HUES64 (cell line): Measurements from ENCODE around the gene ATXN7L1.

ENCODE experiments used
- H3K27ac ChIP-seq: 2 replicates; pipeline ENCODE4 v1.7.0; 2013; ENCODE audit warnings: low read depth, low read length, inconsistent platforms
- H3K27me3 ChIP-seq: 2 replicates; pipeline ENCODE4 v1.6.1; 2013; ENCODE audit warnings: mild to moderate bottlenecking, low read length; ENCODE audit not compliant: insufficient read depth
- H3K36me3 ChIP-seq: 2 replicates; pipeline ENCODE4 v1.6.1; 2013; ENCODE audit warnings: mild to moderate bottlenecking, low read length; ENCODE audit not compliant: insufficient read depth
- H3K4me1 ChIP-seq: 2 replicates; pipeline ENCODE4 v1.6.1; 2013; ENCODE audit warnings: mild to moderate bottlenecking, low read length, moderate library complexity; ENCODE audit not compliant: insufficient read depth
- H3K4me3 ChIP-seq: 2 replicates; pipeline ENCODE4 v1.5.1; 2013; ENCODE audit warnings: mild to moderate bottlenecking, low read length, moderate library complexity
- H3K9ac ChIP-seq: 2 replicates; pipeline ENCODE4 v1.6.1; 2013; ENCODE audit warnings: mild to moderate bottlenecking, low read depth, low read length
- H3K9me3 ChIP-seq: 2 replicates; pipeline ENCODE4 v1.6.1; 2013; ENCODE audit warnings: low read depth, low read length; ENCODE audit not compliant: insufficient read depth
- WGBS: fragments of 150-250, 120-280 bp; methylation state at CpG from one replicate; pipeline ENCODE4 v1.1.7; 2013; ENCODE audit warnings: missing lambda C conversion rate; 5-methylcytosine and 5-hydroxymethylcytosine counted together

Gene ATXN7L1

DNA sequence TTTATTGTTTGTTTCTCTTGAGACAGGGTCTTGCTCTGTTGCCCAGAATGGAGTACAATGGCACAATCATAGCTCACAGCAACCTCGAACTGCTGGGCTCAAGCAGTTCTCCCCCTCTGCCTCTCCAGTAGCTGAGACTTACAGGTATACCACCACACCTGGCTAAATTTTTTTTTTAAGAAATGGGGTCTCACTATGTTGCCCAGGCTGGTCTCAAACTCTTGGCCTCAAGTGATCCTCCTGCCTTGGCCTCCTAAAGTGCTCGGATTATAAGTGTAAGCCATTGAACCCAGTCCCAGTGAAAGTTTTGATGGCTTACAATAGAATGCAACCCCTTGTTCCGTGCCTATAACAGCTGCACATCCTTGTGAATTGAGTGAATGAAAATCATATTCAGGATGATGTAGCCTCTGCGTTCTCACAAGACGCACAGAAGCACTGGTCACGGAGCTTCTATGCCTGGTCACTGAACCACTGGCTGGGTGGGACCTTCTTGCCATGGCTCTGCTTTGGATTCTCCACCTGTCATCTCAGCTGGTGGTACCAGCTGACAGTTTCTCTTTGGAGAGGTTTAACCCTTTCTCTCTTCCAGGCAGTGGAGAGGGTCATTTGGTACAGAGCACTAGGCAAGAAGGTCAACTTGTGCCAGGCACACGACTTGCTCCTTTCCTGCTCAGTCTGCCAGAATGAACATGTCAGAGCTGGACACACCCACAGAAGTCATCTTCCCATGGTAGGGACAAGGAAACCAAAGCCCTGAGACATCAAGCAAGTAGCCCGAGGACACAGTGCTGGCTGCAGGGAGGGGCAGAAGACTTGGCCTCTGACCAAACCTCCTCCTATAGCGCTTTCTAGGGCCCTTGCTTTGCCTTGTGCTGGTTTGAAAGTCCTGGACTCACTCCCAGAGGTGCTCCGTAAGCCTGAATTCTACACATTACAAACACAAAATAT is 89.6 kb downstream of the ATXN7L1 start:
- no peaks in the 10 kb centered on the region for H3K27me3 ChIP-seq
- H3K4me3 ChIP-seq: no peak overlapping the region
- no peaks in the 10 kb centered on the region for H3K9me3 ChIP-seq
- WGBS: 93% methylated on average over 10 of the region's 10 CpGs
- H3K27ac ChIP-seq: no peak overlapping the region
- no peak overlapping the region for H3K9ac ChIP-seq
- H3K36me3 ChIP-seq: no peaks in the 10 kb centered on the region; the same call in 1 of the 2 replicates
- H3K4me1 ChIP-seq: no peaks in the 10 kb centered on the region

DNA sequence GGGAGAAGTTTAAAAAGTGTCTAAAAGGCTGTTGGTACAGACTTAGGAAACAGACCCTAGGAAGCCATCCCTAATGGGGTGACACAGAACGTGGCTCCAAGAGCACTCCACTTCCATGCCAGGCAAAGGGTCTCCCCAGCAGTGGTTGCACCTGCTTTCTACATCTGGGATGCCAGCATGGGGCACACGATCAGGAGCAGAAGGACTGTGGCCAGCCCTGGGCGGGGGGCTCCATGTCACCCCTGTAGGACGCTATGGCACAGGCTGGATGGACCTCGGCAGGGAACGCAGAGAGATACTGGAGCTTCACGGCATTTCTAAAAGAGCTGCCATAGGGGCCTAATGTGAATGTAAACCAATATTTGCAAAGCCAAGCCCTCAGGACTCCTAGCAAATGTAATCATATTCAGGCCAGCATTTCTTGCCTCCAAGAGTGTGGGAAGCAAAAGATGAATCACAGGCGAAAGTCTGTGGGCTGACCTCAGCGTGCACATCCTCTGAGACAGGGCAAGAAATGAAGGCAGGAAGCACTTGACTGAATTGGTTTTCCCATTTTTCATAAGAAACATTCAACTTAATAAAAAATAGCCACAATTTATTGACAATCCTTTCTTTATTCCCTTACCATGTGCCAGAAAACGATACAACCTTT is 93.9 kb downstream of the ATXN7L1 start:
- Histone ChIP-seq H3K36me3 (no peaks in the 10 kb centered on the region; the same call in 1 of the 2 replicates), H3K9ac (no peak overlapping the region), H3K9me3 (no peaks in the 10 kb centered on the region), H3K27ac (no peak overlapping the region), H3K4me3 (no peak overlapping the region), H3K4me1 (peaks cover 8% of the 10 kb centered on the region), H3K27me3 (peaks cover 5% of the 10 kb centered on the region; the same call in 1 of the 2 replicates)
- 94% methylated on average over 10 of the region's 10 CpGs for WGBS

DNA sequence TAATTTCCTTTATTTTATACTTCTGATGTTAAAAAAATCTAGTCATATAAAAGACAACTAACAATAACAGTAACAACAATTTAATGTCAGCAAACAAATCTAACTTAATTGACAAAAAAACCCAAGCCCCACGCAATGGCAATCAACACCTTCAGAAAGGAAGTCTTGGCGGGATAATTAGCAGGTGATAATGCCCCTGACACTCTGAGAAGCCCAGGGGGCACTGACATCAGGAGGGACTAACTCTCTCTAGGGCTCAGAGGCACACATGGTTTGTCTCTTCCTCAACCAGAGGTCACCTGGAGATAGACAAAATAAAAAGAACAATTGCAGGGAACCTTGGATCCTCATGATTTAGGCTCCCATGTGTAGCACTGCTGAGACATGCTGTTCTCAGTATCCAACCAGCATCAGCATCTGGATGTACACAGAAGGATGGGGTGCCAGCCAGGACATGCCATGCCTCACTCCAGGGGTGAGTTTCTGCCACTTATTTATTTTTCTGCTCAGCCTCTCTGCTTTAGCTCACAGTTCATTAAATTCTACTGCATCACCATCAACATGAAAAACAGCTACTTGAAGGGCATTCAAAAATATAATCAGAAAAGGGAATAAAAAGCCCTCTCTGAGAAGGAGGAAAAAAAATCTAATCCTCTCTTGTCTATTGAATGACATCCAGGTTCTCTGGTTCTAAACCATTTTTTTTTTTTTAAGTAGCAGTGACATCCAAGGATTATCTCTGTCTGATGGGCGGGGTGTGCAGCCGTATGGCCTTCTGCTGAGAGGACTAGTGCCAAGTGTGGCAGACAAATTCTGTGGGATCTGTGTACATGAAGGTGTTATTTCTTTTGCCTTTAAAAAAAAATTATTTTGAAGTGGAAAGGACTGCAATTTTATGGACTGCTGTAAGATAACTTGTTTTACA is 96.3 kb downstream of the ATXN7L1 start:
- Histone ChIP-seq H3K27ac (no peak overlapping the region), H3K9me3 (no peaks in the 10 kb centered on the region), H3K36me3 (no peaks in the 10 kb centered on the region), H3K4me3 (no peak overlapping the region), H3K4me1 (peaks cover 28% of the 10 kb centered on the region), H3K27me3 (peaks cover 5% of the 10 kb centered on the region; the same call in 1 of the 2 replicates), H3K9ac (no peak overlapping the region)
- WGBS: 66% methylated on average over 4 of the region's 4 CpGs

DNA sequence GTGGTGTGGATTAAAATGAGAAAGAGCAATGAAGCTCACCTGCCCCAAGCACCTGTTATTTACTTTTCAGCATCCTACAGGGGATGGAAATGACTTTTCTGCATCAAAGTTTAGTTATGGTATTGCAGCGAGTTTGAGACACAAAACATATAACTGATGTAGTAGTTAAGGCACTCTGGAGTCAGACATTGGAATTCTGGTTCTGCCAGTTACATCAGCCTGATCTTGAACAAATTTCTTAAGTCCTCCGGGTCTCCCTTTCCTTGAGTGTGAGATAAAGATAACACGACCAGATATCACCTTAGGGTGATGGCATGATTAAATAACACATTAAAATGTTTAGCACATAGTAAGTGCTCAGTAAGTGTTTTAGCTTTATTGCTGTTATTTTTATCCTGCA is 97.4 kb downstream of the ATXN7L1 start:
- peaks cover 5% of the 10 kb centered on the region; the same call in 1 of the 2 replicates for H3K27me3 ChIP-seq
- H3K9ac ChIP-seq: no peak overlapping the region
- H3K4me1 ChIP-seq: peaks cover 36% of the 10 kb centered on the region
- no peaks in the 10 kb centered on the region for H3K9me3 ChIP-seq
- H3K27ac ChIP-seq: no peak overlapping the region
- WGBS: 97% methylated on average over 2 of the region's 3 CpGs
- H3K4me3 ChIP-seq: no peak overlapping the region
- H3K36me3 ChIP-seq: no peaks in the 10 kb centered on the region

DNA sequence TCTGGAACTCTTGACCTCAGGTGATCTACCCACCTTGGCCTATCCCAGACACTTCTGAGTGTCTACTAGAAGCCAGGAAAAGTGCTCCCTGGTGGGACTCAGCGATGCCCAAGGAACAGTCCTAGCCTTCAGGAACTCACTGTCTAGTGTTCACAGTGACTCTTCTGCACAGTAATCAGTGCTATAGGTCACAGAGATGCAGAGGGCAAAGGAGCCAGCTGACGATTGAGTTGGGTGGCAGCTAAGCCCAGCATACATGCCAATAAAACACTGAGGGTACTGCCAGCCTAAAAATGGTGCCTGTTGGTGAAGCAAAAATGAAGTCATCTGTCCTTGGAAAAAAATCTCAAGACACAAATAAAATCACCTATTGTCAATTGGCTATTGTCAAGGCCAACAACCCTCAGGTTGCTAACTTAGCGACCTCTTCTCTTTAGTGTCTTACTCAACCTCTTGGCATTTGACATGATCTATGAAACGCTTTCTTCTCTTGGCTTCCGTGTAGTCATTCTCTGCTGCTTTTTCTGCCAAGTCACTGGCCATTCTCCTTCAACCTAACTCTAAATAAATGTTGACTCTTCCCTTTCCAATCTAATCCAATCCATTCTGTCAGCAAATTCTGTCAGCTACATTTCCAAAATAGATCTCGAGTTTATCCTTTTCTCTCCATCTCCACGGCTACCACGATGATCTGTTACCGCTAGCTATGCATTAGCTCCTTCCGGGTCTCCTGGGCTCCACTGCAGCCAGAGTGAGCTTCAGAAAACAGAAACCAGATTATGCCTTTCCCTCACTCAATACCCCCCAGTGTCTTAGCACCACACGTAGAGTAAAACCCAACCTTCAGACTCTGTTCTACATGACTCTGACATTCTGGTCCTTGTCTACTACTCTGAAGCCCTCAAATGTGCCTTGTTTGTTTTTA is 99.2 kb downstream of the ATXN7L1 start:
- Histone ChIP-seq H3K4me1 (peaks cover 53% of the 10 kb centered on the region), H3K4me3 (no peak overlapping the region), H3K9me3 (no peaks in the 10 kb centered on the region), H3K36me3 (no peaks in the 10 kb centered on the region), H3K27ac (no peak overlapping the region), H3K9ac (no peak overlapping the region), H3K27me3 (peaks cover 5% of the 10 kb centered on the region; the same call in 1 of the 2 replicates)
- WGBS: 73% methylated on average over 11 of the region's 11 CpGs

DNA sequence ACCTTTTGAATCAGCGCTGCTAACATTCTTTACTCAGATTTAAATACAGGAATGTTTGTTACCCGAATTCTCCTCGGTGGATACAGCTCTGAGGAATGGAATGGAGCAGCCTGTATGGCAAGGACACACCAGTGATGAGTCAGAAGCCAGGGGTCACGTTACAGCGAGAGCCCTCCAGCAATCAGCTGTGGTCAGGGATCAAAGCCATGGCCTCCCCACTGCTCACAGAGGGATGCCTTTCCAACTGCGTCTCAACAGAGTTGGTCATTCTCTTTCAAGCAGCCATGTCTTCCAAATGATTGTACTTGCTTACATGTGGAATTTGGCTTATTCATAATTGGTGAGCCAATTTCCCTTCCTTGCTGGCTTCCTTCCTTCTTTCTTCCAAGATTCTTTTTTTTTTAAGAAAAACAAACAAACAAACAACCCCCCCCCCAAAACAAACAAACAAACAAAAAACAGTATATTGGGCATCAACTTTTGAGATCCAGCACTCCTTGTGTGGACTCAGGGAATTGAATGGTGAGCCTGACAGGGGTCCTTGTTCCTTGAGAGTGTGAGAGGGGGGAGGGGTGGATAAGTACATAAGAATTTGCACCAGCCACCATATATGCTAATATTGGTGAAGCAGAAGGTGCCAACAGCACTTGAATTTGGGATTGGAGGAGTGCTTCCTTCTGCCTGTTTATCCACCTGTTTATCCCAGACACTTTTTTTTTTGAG is 100.2 kb downstream of the ATXN7L1 start:
- H3K27me3 ChIP-seq: peaks cover 5% of the 10 kb centered on the region; the same call in 1 of the 2 replicates
- WGBS: 1% methylated on average over 6 of the region's 6 CpGs
- H3K36me3 ChIP-seq: no peaks in the 10 kb centered on the region
- peaks cover 54% of the 10 kb centered on the region for H3K4me1 ChIP-seq
- H3K9ac ChIP-seq: peak overlapping the region; percentile 15; the same call in 1 of the 2 replicates
- peak overlapping the region; percentile 11; the same call in 1 of the 2 replicates for H3K4me3 ChIP-seq
- H3K27ac ChIP-seq: peak overlapping the region; percentile 75
- H3K9me3 ChIP-seq: no peaks in the 10 kb centered on the region

DNA sequence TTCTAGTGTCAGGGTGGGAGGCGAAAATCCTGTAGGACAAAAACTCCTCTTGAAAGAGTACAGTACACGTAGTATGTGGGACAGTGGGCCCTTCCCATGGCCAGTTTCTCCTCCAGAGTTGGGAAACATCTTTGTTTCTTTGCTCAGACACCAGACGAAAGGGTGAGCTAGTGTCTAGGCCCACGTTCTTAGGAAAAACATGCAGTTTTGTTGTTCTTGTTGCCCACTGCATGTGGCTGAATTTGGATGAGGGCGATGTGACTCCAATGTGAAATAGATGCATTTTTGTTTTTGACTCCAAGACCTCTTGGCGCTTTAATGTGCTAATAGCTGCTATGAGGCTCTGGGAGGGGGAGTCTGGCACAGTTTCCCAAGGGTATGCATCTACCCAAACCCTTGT is 100.8 kb downstream of the ATXN7L1 start:
- Histone ChIP-seq H3K9me3 (no peaks in the 10 kb centered on the region), H3K4me1 (peaks cover 54% of the 10 kb centered on the region), H3K4me3 (peak overlapping the region; percentile 11; the same call in 1 of the 2 replicates), H3K27me3 (peaks cover 5% of the 10 kb centered on the region; the same call in 1 of the 2 replicates), H3K27ac (peak overlapping the region; percentile 75), H3K36me3 (no peaks in the 10 kb centered on the region), H3K9ac (peak overlapping the region; percentile 15; the same call in 1 of the 2 replicates)
- 52% methylated on average over 6 of the region's 6 CpGs for WGBS

DNA sequence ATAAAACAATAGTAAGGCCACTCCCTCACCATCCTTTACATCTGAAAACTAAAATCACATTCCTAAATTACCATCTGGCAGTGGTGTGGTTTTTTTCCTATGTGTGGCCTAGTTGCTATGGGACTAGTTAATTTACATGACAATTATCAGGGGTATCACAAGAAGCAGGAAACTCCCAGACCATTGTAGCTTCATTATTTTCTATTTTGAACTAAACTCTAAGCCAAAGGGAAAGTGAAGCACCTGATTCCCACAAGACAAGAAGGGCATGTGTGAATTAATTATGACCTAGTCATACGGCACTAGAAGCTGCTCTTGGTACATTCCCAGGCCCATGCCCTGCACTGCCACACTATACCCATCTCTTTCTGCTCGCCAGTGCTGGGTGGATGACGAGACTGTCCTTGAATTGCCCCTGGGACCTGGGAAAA is 103.4 kb downstream of the ATXN7L1 start:
- no peaks in the 10 kb centered on the region for H3K27me3 ChIP-seq
- peaks cover 65% of the 10 kb centered on the region for H3K4me1 ChIP-seq
- H3K36me3 ChIP-seq: no peaks in the 10 kb centered on the region
- peak overlapping the region; percentile 86 for H3K27ac ChIP-seq
- 35% methylated on average over 3 of the region's 3 CpGs for WGBS
- H3K9ac ChIP-seq: peak overlapping the region; percentile 38; the same call in 1 of the 2 replicates
- H3K9me3 ChIP-seq: no peaks in the 10 kb centered on the region
- H3K4me3 ChIP-seq: peak overlapping the region; percentile 15; the same call in 1 of the 2 replicates

DNA sequence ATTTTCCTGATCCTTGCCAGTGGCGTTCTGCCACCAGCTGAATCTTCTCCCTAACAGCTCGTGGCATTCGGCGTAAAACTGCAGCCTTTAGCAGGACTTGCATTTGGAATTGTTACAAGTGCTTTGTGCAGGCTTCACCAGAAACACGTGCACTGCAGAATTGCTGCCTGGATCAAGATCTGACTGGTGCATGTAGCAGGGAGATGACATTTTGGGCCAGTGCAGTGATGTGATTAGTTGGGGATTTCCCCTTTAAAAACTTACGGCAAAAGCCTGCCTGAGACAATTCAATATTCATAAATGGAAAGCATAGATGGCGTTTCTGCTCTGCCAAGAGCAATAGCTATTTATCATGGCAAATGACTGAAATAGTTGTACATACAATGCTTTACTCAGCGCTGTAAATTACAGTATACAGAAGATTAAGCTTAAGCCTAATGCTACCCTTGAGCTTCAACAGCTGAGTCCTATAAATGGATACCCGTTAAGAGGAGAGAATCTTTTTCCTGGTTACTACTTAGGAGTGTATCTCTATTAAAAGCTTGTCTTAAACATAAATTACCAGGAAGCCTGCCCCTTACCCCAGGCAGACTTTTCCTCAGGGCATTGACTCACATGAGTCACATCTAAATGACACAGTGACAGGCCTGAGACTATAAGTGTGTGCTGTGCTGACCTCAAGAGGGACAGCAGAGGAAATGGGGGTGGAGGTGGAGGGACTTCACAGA is 106.3 kb downstream of the ATXN7L1 start:
- no peaks in the 10 kb centered on the region for H3K36me3 ChIP-seq
- H3K9me3 ChIP-seq: no peaks in the 10 kb centered on the region
- H3K27ac ChIP-seq: no peak overlapping the region
- H3K4me1 ChIP-seq: peaks cover 40% of the 10 kb centered on the region
- no peaks in the 10 kb centered on the region for H3K27me3 ChIP-seq
- WGBS: 87% methylated on average over 9 of the region's 9 CpGs
- H3K4me3 ChIP-seq: no peak overlapping the region
- no peak overlapping the region for H3K9ac ChIP-seq
